ENCODE measurements around the gene HSPA4.
"Not testable (repeated sequence)": the region's sequence is repeated elsewhere in the genome, so short reads cannot be mapped to it uniquely, and the experiment has no call there.

HSPA4 gene

DNA sequence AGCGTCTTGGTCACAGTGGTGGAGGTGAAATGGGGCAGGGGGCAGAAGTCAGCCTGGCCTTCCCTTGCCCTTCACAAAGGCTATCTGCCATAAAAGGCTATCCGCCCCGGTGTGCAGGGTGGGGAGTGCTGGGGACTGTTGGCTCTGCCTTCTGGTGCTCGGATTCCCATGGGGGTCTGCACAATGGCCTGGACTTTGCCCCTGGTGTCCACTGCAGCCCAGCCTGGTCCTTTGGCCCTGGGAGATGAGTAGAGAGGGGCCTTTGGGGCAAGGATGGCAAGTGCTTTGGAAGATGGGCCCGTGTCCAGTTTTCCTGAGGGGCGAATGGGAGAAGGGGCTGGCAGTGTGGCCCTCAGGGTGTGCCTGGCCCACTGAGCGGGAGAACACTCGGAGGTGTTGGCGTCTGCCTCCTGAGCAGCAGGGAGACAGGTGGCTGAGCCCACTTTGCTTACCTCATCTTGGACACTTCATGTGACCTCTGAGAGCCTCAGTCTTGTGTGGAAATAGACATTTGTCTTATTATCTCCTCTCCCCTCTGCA, 69.9 kb downstream of the HSPA4 start:
- in situ Hi-C loops (cut with MboI; ENCODE audit: low sequenced_read_pairs) = no loop called here

DNA sequence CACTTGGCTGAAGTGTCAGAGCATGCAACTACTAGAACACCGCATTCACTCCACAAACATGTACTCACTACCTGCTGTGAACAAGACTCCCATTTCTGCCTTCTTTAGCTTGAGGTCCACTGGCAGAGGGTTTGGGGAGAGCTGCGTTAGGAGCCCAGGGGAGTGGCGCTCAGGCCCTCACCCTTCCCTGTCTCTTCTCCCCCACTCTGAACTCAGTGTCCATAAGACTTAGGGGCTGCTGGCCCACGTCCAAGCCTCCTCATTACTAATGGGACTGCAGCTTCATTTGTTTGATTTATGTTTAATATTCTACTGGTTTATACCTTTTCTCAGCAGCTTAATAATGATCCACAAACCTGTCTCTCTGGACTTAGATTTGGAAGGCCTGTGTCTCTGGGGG, 70.9 kb downstream of the HSPA4 start:
- in situ Hi-C loops (cut with MboI; ENCODE audit: low sequenced_read_pairs) = no loop called here

GRCh38 chr5:133123297-133123696, 71.5 kb downstream of the HSPA4 start:
- in situ Hi-C loops (cut with MboI; ENCODE audit: low sequenced_read_pairs) = no loop called here

DNA sequence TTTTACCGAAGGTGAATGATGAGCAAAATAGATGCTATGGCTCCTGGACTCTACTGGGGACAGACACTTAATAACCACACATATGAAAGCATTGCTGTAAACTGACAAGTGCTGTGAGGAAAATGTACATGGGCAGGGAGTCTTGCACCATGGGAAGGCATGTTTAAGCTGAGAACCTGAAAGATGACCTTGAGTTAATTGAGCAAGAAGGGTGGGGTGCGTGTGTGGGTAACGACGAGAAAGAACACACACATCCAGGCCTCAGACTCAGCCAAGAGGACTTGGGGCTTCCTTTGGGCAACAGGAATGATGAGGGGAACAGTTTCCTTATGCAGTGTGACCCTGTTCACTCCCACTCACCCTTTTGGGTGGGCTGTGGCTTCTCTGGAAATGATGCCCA, 73.1 kb downstream of the HSPA4 start:
- in situ Hi-C loops (cut with MboI; ENCODE audit: low sequenced_read_pairs) = no loop called here

DNA sequence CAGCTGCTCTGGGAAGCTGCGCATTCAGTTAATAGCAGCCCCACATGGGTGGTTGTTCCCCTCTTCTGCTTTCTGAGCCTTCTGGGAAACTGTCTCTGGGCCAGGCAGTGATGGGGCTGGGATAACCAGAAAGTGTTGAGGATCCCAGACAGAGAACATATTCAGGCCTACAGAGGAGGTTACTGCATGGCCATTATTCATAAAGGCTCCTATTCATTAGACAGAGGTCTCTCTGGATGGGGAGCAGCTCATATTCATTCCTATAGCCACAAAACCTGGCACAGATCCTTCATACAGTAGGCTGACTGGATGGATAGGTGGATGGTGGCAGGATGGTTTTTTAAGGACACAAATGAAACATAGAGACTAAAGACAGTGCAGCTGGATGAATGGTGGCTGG, 76.3 kb downstream of the HSPA4 start:
- in situ Hi-C loops (cut with MboI; ENCODE audit: low sequenced_read_pairs) = no loop called here

GRCh38 chr5:133129289-133129688, 77.5 kb downstream of the HSPA4 start:
- in situ Hi-C loops (cut with MboI; ENCODE audit: low sequenced_read_pairs) = no loop called here

GRCh38 chr5:133129950-133130349, 78.1 kb downstream of the HSPA4 start:
- in situ Hi-C loops (cut with MboI; ENCODE audit: low sequenced_read_pairs) = no loop called here

DNA sequence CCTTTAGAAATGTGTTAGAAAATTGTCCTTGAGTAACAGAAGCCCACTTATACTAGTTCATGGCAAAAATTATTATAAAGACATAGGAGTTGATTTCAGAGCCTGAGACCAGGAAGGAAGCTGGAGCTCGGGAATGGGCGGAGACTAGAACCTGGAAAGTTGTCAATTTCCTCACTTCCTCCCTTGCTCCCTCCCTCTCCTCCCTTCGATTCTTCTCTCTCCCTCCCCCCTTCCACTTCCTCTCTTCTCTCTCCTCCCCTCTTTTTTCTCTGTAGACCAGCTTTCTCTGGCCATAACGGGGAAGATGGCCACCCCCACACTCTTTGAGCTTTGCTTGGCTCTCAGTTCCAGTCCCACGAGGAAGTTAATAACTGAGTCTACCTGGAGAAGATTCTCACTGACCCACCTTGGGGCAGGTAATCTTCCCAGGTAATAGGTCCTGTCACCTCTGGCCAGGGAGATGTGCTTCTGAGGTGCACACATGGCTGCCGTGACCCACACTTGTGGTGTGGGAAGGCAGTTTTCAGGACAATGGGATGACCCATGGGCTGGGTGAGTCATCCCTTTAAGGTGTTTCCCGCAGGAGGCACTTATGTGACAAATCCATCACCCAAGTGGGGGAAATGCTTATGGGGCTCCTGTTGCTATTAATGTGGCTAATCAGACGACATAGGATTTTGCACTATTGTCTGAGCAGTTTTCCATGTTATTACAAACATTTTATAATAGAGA, 78.7 kb downstream of the HSPA4 start:
- in situ Hi-C loops (cut with MboI; ENCODE audit: low sequenced_read_pairs) = no loop called here

DNA sequence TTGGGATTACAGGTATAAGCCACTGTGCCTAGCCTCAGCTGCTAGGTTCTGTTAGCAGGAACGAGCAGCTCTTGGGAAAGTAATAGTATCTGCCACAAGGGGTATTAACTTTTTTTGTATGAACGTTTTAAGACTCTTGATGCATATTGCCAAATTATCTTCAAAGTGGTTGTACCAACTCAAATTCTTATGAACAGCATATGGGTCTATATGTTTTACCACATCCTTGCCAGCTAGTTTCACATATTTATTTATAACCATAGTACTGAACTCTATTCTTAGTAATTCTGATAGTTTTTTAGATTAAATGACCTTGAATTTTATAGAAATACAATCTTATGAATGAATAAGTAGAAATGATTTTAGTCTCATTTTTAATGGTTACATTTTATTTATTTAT, 80.9 kb downstream of the HSPA4 start:
- in situ Hi-C loops (cut with MboI; ENCODE audit: low sequenced_read_pairs) = no loop called here

DNA sequence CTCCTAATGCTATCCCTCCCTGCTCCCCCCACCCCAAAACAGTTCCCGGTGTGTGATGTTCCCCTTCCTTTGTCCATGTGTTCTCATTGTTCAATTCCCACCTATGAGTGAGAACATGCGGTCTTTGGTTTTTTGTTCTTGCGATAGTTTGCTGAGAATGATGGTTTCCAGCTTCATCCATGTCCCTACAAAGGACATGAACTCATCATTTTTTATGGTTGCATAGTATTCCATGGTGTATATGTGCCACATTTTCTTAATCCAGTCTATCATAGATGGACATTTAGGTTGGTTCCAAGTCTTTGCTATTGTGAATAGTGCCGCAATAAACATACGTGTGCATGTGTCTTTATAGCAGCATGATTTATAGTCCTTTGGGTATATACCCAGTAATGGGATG, 81.4 kb downstream of the HSPA4 start:
- in situ Hi-C loops (cut with MboI; ENCODE audit: low sequenced_read_pairs) = not testable (repeated sequence)

GRCh38 chr5:133136890-133137289, 85.1 kb downstream of the HSPA4 start:
- in situ Hi-C loops (cut with MboI; ENCODE audit: low sequenced_read_pairs) = not testable (repeated sequence)

DNA sequence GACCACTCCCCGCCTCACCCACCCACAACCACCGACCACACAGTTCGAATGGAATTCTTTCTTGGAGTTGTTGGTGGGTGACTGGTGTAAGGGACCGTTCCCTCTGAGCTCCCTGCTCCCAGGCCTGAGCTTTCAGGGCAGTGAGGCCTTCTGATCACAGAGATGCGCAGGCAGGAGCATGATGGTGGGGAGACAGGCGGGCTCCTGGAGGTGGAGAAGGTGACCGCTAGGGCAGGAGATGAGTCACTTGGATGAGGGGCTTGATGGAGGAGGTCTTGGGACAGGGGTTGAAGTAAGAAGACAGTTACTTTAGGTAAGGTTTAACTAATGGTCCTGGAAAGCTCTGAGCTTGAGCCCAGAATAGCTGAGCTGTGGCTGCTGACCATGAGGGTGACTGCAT, 88.5 kb downstream of the HSPA4 start:
- in situ Hi-C loops (cut with MboI; ENCODE audit: low sequenced_read_pairs) = no loop called here

DNA sequence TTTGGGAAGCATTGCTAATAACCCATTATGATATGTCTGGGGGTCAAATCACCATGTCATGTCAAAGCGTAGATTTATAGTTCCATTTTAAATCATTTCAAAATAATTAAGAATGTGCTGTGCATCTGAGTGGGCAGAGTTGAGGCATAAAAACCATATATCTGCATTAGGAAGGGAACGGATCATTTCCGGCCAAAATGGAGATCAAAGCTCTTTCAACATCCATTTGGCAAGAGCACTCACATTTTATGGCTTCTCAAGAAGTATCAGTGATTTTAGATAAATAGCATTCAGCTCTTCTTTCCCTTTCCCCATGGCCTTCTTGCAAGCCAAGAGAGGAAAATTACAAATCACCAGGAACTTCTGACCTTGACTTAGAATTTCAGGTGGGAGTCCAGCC, 89.9 kb downstream of the HSPA4 start:
- in situ Hi-C loops (cut with MboI; ENCODE audit: low sequenced_read_pairs) = no loop called here

GRCh38 chr5:133142782-133143181, 91.0 kb downstream of the HSPA4 start:
- in situ Hi-C loops (cut with MboI; ENCODE audit: low sequenced_read_pairs) = no loop called here

DNA sequence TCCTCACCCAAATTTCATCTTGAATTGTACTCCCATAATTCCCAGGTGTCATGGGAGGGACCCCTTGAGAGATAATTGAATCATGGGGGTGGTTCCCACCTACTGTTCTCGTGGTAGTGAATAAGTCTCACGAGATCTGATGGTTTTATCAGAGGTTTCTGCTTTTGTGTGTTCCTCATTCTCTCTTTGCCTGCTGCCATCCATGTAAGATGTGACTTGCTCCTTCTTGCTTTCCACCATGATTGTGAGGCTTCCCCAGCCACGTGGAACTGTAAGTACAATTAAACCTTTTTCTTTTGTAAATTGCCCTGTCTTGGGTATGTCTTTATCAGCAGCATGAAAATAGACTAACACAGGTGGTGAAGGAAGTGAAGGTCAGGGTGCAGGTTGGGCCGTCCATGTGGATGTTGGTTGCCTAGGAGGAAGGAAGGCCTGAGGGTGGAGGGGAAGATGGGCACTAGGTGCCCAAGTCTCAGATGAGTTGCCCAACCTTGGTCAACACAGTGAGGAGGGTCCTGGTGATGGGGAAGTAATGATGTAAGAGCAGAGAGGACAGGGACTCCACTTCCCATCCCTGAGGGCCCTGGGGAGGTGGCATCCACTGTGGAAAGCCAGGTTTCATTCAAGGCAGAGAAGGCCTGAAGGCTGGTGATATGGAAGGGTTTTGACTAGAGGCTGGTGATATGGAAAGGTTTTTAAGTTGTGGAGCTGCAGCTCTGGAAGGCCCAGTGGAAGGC, 92.6 kb downstream of the HSPA4 start:
- in situ Hi-C loops (cut with MboI; ENCODE audit: low sequenced_read_pairs) = no loop called here

- in situ Hi-C loops (cut with MboI; ENCODE audit: low sequenced_read_pairs) = no loop called here
Observed at GRCh38 chr5:133145436-133146170, 93.8 kb downstream of the HSPA4 start.

DNA sequence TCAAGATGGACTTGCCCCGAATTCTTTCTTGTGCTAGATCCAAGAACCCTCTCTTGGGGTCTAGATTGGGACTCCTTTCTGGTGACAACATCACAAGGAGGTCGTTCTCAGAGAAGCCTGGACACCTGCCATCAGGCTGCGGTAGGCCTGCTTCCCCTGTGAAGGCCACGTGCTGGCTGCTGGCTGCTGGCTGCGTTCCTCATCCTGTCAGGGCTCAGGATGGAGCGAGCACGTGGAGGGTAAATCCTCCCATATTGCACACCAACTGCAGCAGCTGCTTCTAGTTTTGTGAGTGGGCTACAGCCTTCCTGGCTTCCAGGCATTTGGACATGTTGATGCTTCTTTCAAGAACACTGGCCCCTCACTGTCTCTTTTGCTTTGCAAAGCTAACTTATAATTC, 95.6 kb downstream of the HSPA4 start:
- in situ Hi-C loops (cut with MboI; ENCODE audit: low sequenced_read_pairs) = no loop called here

- in situ Hi-C loops (cut with MboI; ENCODE audit: low sequenced_read_pairs) = no loop called here
Observed at GRCh38 chr5:133147815-133148567, 96.2 kb downstream of the HSPA4 start.

DNA sequence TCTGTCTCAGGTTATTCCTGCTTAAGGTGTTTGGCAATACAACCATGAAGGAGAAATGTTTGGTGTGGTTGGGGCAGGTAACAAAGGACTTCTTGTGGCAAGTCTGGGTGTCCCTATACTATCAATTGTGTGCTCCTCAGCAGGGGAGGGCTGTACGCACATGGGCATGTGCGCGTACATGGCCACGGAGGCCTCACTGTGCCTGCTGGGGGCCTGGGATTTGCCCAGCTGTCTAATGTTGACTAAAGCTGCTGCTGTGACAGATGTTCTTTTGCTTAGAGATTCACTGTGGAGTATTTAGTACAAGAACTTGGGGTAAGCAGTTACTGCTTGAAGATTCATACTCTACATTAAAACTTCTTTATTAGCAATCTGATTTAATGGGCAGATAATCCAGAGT, 97.5 kb downstream of the HSPA4 start:
- in situ Hi-C loops (cut with MboI; ENCODE audit: low sequenced_read_pairs) = no loop called here

GRCh38 chr5:133150909-133151544, 99.2 kb downstream of the HSPA4 start:
- in situ Hi-C loops (cut with MboI; ENCODE audit: low sequenced_read_pairs) = no loop called here

Data from HL-60/S4 treated with retinoic acid at 250 ng/mL for 4 days and 3 days (cell line).